SK-N-SH (cell line): ENCODE results near the gene ZNF398. TPM values are rescaled to one million over a fixed set of nuclear protein-coding genes. Genes with fewer than 3 reads are reported as not detected.

Experiments
- CTCF ChIA-PET: fragments of 300-600, 350-600 bp; formaldehyde crosslinking; extraction: SDS; loops from one replicate; lab custom pipeline; 2021; lab: Yijun Ruan, JAX
- POLR2A ChIA-PET: fragments of 350-600 bp; sonication (Branson Sonifier 250); formaldehyde crosslinking; extraction: SDS; loops from one replicate; lab custom pipeline; 2020; ENCODE audit warnings: antibody characterized with exemption, inconsistent platforms; lab: Yijun Ruan, JAX
- DNase-seq: peaks from one replicate; pipeline ENCODE4 v3.0.0; 2012
- H2AFZ ChIP-seq: fragments of 200-600 bp; sonication (generic); 2 replicates; pipeline ENCODE4 v1.8.1; 2016; ENCODE audit warnings: antibody characterized with exemption, mild to moderate bottlenecking, low read depth
- H3F3A ChIP-seq: fragments of 200-600 bp; sonication (generic); replicated peaks from 2 replicates; pipeline ENCODE3; 2016; ENCODE audit warnings: antibody characterized with exemption, mild to moderate bottlenecking; ENCODE audit not compliant: insufficient read depth
- H3K27ac ChIP-seq, 2 experiments: fragments of 200-500 bp in 1 of 2; fragments of 200-600 bp in 1 of 2; sonication (Bioruptor generic) in 1 of 2; sonication (generic), shearing (Covaris generic) in 1 of 2; 2 replicates each; pipeline versions ENCODE4 v1.5.1 to v1.6.1; 2014 to 2016; ENCODE audit warnings: low read depth in 2 of 2, inconsistent platforms in 1 of 2, low read length in 1 of 2, mild to moderate bottlenecking in 1 of 2, mixed read lengths in 1 of 2
- H3K27me3 ChIP-seq: fragments of 200-600 bp; sonication (generic), shearing (Covaris generic); 2 replicates; pipeline ENCODE4 v1.6.1; 2016; ENCODE audit warnings: mixed run types; ENCODE audit not compliant: insufficient read depth
- H3K36me3 ChIP-seq, 2 experiments: fragments of 200-500 bp in 1 of 2; fragments of 200-600 bp in 1 of 2; sonication (Bioruptor generic) in 1 of 2; sonication (generic) in 1 of 2; replicated peaks in 1 of 2; 2 replicates each; pipeline versions ENCODE3 to v1.5.1; 2014 to 2016; ENCODE audit warnings: low read length in 1 of 2, mild to moderate bottlenecking in 1 of 2; ENCODE audit not compliant: insufficient read depth in 2 of 2, control insufficient read depth in 1 of 2
- H3K4me1 ChIP-seq, 2 experiments: fragments of 200-500 bp in 1 of 2; fragments of 200-600 bp in 1 of 2; sonication (Bioruptor generic) in 1 of 2; sonication (generic), shearing (Covaris generic) in 1 of 2; 2 replicates each; pipeline versions ENCODE4 v1.5.1 to v1.6.1; 2014 to 2016; ENCODE audit warnings: low read depth in 1 of 2, low read length in 1 of 2, mixed run types in 1 of 2; ENCODE audit not compliant: insufficient read depth in 2 of 2, control insufficient read depth in 1 of 2
- H3K4me2 ChIP-seq: fragments of 200-600 bp; sonication (generic), shearing (Covaris generic); 2 replicates; pipeline ENCODE4 v1.6.1; 2017; ENCODE audit warnings: mixed run types
- H3K4me3 ChIP-seq, 2 experiments: fragments of 200-500 bp in 1 of 2; fragments of 200-600 bp in 1 of 2; sonication (Bioruptor generic) in 1 of 2; sonication (generic), shearing (Covaris generic) in 1 of 2; 2 replicates each; pipeline versions ENCODE4 v1.5.1 to v1.8.1; 2014 to 2016; ENCODE audit warnings: low read depth in 2 of 2, inconsistent platforms in 1 of 2, low read length in 1 of 2, mild to moderate bottlenecking in 1 of 2, mixed read lengths in 1 of 2, moderate library complexity in 1 of 2
- H3K79me2 ChIP-seq: fragments of 200-600 bp; sonication (generic); 2 replicates; pipeline ENCODE4 v1.8.1; 2017; ENCODE audit warnings: mild to moderate bottlenecking; ENCODE audit not compliant: insufficient read depth
- H3K9ac ChIP-seq: fragments of 200-600 bp; sonication (generic); 2 replicates; pipeline ENCODE4 v1.6.1; 2017; ENCODE audit warnings: mixed run types
- H3K9me2 ChIP-seq: fragments of 200-600 bp; sonication (generic); 2 replicates; pipeline ENCODE4 v1.6.1; 2017; ENCODE audit warnings: mixed run types
- H3K9me3 ChIP-seq: fragments of 200-600 bp; sonication (generic); 2 replicates; pipeline ENCODE4 v1.6.1; 2017; ENCODE audit warnings: mixed run types, mild to moderate bottlenecking, moderate library complexity
- H4K20me1 ChIP-seq: fragments of 200-600 bp; sonication (generic); 2 replicates; pipeline ENCODE4 v1.6.1; 2017; ENCODE audit warnings: mild to moderate bottlenecking, mixed run types; ENCODE audit not compliant: insufficient read depth
- CHD2 ChIP-seq: fragments of 150-350 bp; IDR thresholded peaks from 2 replicates; pipeline ENCODE4 v1.6.1; 2018; ENCODE audit warnings: low read length; ENCODE audit not compliant: partially characterized antibody
- CTCF ChIP-seq: fragments of 200-600 bp; sonication (generic); IDR thresholded peaks from 2 replicates; pipeline ENCODE4 v1.6.1; 2017; ENCODE audit warnings: antibody characterized with exemption, mild to moderate bottlenecking, moderate library complexity
- ELF1 ChIP-seq: IDR thresholded peaks from 2 replicates; pipeline ENCODE4 v1.4.0; 2012
- EP300 ChIP-seq, 2 experiments: IDR thresholded peaks; 2 replicates each; pipeline versions ENCODE4 v1.4.0 to v1.6.1; 2012; ENCODE audit warnings: borderline replicate concordance in 1 of 2, low read depth in 1 of 2, low read length in 1 of 2
- EZH2phosphoT487 ChIP-seq: fragments of 200-600 bp; sonication (generic); IDR thresholded peaks from 2 replicates; pipeline ENCODE4 v1.6.1; 2017; ENCODE audit warnings: low read depth, mixed run types, mild to moderate bottlenecking, antibody characterized with exemption, moderate library complexity, borderline replicate concordance
- FOXM1 ChIP-seq: IDR thresholded peaks from 2 replicates; pipeline ENCODE4 v1.4.0; 2012; ENCODE audit warnings: low read depth, mild to moderate bottlenecking
- IRF3 ChIP-seq: fragments of 150-350 bp; IDR thresholded peaks from 2 replicates; pipeline ENCODE4 v1.6.1; 2016; ENCODE audit warnings: mild to moderate bottlenecking, low read depth, low read length
- NRF1 ChIP-seq: IDR thresholded peaks from 2 replicates; pipeline ENCODE4 v1.6.1; 2012; ENCODE audit warnings: low read depth, mild to moderate bottlenecking, low read length
- POLR2AphosphoS5 ChIP-seq: IDR thresholded peaks from 2 replicates; pipeline ENCODE4 v1.6.1; 2012; ENCODE audit warnings: low read depth, low read length
- RCOR1 ChIP-seq: fragments of 150-350 bp; IDR thresholded peaks from 2 replicates; pipeline ENCODE4 v1.6.1; 2017; ENCODE audit warnings: antibody characterized with exemption, low read length
- REST ChIP-seq: IDR thresholded peaks from 2 replicates; pipeline ENCODE4 v1.6.1; 2012; ENCODE audit warnings: mild to moderate bottlenecking, low read depth, low read length, moderate library complexity
- SIN3A ChIP-seq: IDR thresholded peaks from 2 replicates; pipeline ENCODE4 v1.6.1; 2012; ENCODE audit warnings: low read depth, mild to moderate bottlenecking, low read length, moderate library complexity, borderline replicate concordance
- TCF12 ChIP-seq: IDR thresholded peaks from 2 replicates; pipeline ENCODE4 v1.4.0; 2012
- TEAD4 ChIP-seq: IDR thresholded peaks from 2 replicates; pipeline ENCODE4 v1.4.0; 2012; ENCODE audit warnings: mild to moderate bottlenecking, borderline replicate concordance; ENCODE audit not compliant: insufficient read depth
- USF2 ChIP-seq: fragments of 150-350 bp; IDR thresholded peaks from 2 replicates; pipeline ENCODE4 v1.6.1; 2017; ENCODE audit warnings: antibody characterized with exemption, low read length, low read depth, borderline replicate concordance
- WGBS: methylation state at CpG from one replicate; pipeline ENCODE4 v1.1.6; 2017; ENCODE audit warnings: low lambda C conversion rate; 5-methylcytosine and 5-hydroxymethylcytosine counted together
- polyA plus RNA-seq, 3 experiments: library from polyadenylated mRNA; depleted of rRNA; stranded (reverse); fragments of >200 nt; gene quantifications; 2 replicates each; pipeline ENCODE4 v1.2.3, GENCODE V29; 2012
- TF ChIP-seq, protein P1 (sequence below): IDR thresholded peaks from 2 replicates; pipeline ENCODE4 v1.4.0; 2012; ENCODE audit warnings: low read depth

The ZNF398 gene
- polyA plus RNA-seq, 1 of the 3 experiments (the other 2 are of a cell fraction) = 4.5 TPM

DNA sequence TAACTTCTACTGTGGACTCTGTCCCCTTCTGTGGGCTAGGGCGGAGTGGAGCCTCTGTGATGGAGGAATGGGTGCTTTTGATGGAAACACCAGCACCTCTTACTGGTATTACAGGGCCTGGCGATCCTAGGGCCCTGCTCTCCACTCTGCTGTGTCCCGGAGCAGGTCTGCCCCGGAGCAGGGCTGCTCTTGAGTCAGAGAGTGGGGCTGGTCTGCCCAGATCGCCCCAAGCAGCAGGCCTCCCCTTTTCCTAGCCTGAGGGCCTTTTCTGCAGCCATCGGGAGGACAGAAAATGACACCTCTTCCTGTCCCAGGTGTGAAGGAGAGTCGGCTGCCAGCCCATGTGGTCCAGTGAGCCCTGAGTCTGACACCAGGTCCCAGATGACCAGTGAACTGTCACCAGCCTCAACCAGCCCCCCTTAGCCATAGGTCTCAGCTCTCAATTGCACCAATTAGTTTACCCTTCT lies 49.5 kb downstream of the ZNF398 start:
- Histone ChIP-seq H3K27me3 (no peaks in the 10 kb centered on the region), H3K36me3 (peaks cover 30 to 34% of the 10 kb centered on the region in 2 experiments), H2AFZ (no peak overlapping the region)
- peak; percentile 64 for DNase-seq
- CTCF ChIA-PET = interaction anchor here (1.1 to 6.7 kb wide), 9 partner anchors 11 to 114 kb away, joined by 3 to 83 read pairs (median 13); partner anchors contain the start of genes ZNF398 and ZNF783
- TF ChIP-seq SIN3A = no peak
- TF ChIP-seq RCOR1 = no peak
- no peak for TF ChIP-seq CHD2
- TF ChIP-seq, protein P1, sequence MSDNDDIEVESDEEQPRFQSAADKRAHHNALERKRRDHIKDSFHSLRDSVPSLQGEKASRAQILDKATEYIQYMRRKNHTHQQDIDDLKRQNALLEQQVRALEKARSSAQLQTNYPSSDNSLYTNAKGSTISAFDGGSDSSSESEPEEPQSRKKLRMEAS = no peak
- TF ChIP-seq TCF12 = no peak
- TF ChIP-seq CTCF = no peak
- no peak for TF ChIP-seq NRF1
- TF ChIP-seq EZH2phosphoT487 = no peak
- no peak for TF ChIP-seq IRF3
- no peak for TF ChIP-seq FOXM1
- TF ChIP-seq REST = no peak
- TF ChIP-seq EP300 (IDR thresholded peaks at IDR 0.05; ENCODE audit: borderline replicate concordance in 1 of 2, low read depth in 1 of 2, low read length in 1 of 2) = no peak
- no peak for TF ChIP-seq TEAD4
- no peak for TF ChIP-seq USF2
- TF ChIP-seq ELF1 = no peak
- no peak for TF ChIP-seq POLR2AphosphoS5
- TF ChIP-seq, all 33 proteins: peak for 0
- Histone ChIP-seq H4K20me1 (peaks cover 16% of the 10 kb centered on the region), H3K4me2 (peak overlapping the region; percentile 99), H3K4me1 (peaks cover 13 to 15% of the 10 kb centered on the region in 2 experiments; a peak in 2 of 4 replicates), H3K27ac (peak overlapping the region; percentile 46 to 93; a peak in 2 of 4 replicates), H3K9ac (peak overlapping the region; percentile 85), H3F3A (peaks cover 11% of the 10 kb centered on the region), H3K9me3 (no peaks in the 10 kb centered on the region), H3K9me2 (no peaks in the 10 kb centered on the region), H3K79me2 (peaks cover 65% of the 10 kb centered on the region), H3K4me3 (peak overlapping the region; percentile 90 to 91)
- POLR2A ChIA-PET = interaction anchor here (1.5 to 2.3 kb wide), 3 partner anchors 11 to 71 kb away, joined by 3 to 22 read pairs (median 9); partner anchors contain the start of genes ZNF398 and ZNF425
- WGBS = 19% methylated on average over 5 of the region's 7 CpGs
